Measurements from ENCODE around the gene SETBP1.

DNA sequence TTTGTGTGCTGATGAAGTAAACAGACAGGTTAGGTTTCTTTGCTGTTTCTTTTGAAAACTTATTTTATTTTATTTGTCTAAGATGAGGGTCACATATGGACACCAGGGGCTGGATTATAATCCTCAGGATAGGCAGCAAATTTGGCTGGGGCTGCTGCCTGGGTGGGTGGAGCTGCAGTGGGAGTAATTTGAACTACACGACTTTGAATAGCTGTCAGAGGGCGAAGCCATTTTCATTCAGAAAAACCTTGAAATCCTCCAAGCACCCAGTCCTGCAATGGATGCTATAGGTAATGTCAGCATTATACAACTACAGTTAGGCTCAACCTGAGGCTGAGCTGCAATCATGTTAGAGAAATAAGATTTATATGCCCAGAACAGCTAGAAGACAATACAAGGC lies 16.6 kb downstream of the SETBP1 start:
- TF ChIP-seq, protein P1, sequence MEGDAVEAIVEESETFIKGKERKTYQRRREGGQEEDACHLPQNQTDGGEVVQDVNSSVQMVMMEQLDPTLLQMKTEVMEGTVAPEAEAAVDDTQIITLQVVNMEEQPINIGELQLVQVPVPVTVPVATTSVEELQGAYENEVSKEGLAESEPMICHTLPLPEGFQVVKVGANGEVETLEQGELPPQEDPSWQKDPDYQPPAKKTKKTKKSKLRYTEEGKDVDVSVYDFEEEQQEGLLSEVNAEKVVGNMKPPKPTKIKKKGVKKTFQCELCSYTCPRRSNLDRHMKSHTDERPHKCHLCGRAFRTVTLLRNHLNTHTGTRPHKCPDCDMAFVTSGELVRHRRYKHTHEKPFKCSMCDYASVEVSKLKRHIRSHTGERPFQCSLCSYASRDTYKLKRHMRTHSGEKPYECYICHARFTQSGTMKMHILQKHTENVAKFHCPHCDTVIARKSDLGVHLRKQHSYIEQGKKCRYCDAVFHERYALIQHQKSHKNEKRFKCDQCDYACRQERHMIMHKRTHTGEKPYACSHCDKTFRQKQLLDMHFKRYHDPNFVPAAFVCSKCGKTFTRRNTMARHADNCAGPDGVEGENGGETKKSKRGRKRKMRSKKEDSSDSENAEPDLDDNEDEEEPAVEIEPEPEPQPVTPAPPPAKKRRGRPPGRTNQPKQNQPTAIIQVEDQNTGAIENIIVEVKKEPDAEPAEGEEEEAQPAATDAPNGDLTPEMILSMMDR (IDR thresholded peaks at IDR 0.05; ENCODE audit: insufficient read depth, low read depth, low read length) = no peak
- TF ChIP-seq EZH2 (IDR thresholded peaks at IDR 0.05; ENCODE audit: insufficient read depth, low read length) = no peak

Measured in astrocyte (in vitro differentiated cells and primary cell).